Measurements from ENCODE around the gene TGFBR3. TPM values are rescaled to one million over a fixed set of nuclear protein-coding genes. Genes with fewer than 3 reads are reported as not detected.
A peak's percentile ranks its signal among the peaks of the same experiment; 100 is the strongest.

Gene TGFBR3
- total and polyA plus RNA-seq, 9 of the 15 experiments (the other 6 are each of a cell fraction or from before 2014, with no cell fraction given) = 3.6 to 32.4 (median 15.6) TPM

DNA sequence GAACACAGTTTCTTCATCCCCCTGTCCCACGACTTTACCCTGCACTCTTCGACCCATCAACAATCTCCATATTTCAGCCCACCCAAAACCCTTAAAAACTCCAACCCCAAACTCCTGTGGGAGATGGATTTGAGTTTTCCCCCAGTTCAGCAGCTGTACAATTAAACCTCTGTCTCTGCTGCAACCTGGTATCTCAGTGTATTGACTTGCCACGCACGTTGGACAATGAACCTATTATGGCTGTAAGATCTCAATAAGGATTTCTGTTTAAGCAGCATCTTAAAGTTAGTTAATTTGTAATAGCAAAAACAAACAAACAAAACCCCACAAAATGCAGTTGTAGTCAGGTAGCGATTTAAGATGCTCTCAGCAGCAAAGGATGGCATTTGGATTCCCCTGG is 119.1 kb downstream of the TGFBR3 start (continued):
- TF ChIP-seq ZSCAN29 (IDR thresholded peaks at IDR 0.05) (no peak), CBX2 (IDR thresholded peaks at IDR 0.05; ENCODE audit: insufficient read depth, low read length, poor library complexity, severe bottlenecking) (no peak), TRIM28 (IDR thresholded peaks at IDR 0.05) (no peak)

DNA sequence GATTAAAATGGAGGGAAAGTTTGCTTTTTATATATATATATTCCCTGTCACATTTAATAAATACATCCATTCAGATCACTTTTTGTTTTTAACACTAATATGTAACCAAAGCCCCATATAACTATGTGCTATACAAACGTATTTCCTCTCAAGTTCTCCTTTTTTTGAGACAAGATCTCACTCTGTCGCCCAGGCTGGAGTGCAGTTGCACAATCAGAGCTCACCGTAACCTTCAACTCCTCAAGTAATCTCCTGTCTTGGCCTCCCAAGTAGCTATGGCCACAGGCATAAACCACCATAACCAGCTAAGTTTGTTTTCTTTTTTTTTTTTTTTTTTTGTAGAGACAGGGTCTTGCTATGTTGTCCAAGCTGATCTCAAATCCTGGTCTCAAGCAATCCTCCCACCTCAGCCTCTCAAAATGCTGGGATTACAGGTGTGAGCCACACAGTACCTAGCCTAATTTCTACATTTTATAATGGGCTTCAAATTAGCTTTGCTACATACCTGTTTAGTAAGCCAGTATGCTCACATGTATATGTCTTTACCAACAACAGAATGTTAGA is 120.0 kb downstream of the TGFBR3 start:
- 0% methylated on average over 3 of the region's 3 CpGs for WGBS (ENCODE audit: insufficient coverage, low coverage, missing lambda C conversion rate)
- Histone ChIP-seq H3K79me2 (ENCODE audit: control insufficient read depth, insufficient read depth, low read length) (no peaks in the 10 kb centered on the region; the same call in 2 of the 3 replicates), H3K36me3 (ENCODE audit: control insufficient read depth, insufficient read depth, low read length) (0 out of 3 replicates have a peak, but pooled peaks cover 3% of the 10 kb centered on the region), H3K4me1 (replicated peaks in 1 of 2; ENCODE audit: control insufficient read depth in 2 of 2, insufficient read depth in 2 of 2, low read length in 2 of 2) (peaks cover 12 to 58% of the 10 kb centered on the region in 2 experiments), H2AFZ (ENCODE audit: low read depth, low read length) (no peak overlapping the region), H4K20me1 (replicated peaks; ENCODE audit: control insufficient read depth, insufficient read depth, low read length) (no peaks in the 10 kb centered on the region), H3K9me3 (replicated peaks; ENCODE audit: control insufficient read depth, insufficient read depth, low read depth, low read length) (no peaks in the 10 kb centered on the region), H3K4me3 (no peak overlapping the region), H3K4me2 (ENCODE audit: insufficient read depth, low read length) (no peak overlapping the region), H3K27me3 (ENCODE audit: control insufficient read depth in 2 of 2, insufficient read depth in 2 of 2, low read length in 2 of 2) (no peaks in the 10 kb centered on the region), H3K9me1 (ENCODE audit: control insufficient read depth, insufficient read depth, low read length) (no peaks in the 10 kb centered on the region), H3K9ac (ENCODE audit: insufficient read depth in 1 of 2, low read depth in 2 of 2, low read length in 2 of 2) (no peak overlapping the region), H3K27ac (ENCODE audit: extremely low read depth, low read depth, low read length) (no peak overlapping the region)
- DNase-seq (ENCODE audit: extremely low read depth in 1 of 4, low spot score in 3 of 4) (peak in 1 of 4 experiments; percentile 55), FAIRE-seq (no peak), ATAC-seq (peak; percentile 31; the same call in 2 of the 3 replicates)
- BruUV-seq (replicated peaks) = no TSS peak
- ChIA-PET CTCF (ENCODE audit: low intra/inter-chr PET ratio) (no interaction called here), POLR2A (no interaction called here)
- in situ Hi-C loops (cut with MboI) = no loop called here
- intact Hi-C loops (cut with micrococcal nuclease) = no loop called here
- TF ChIP-seq EP300 (IDR thresholded peaks at IDR 0.05; ENCODE audit: low read length) (0 out of 2 replicates have a peak, but pooled peaks have one; percentile 11), MBD2 (IDR thresholded peaks at IDR 0.05; ENCODE audit: borderline replicate concordance, low read depth) (no peak), ZNF384 (IDR thresholded peaks at IDR 0.05; ENCODE audit: low read depth, low read length) (0 out of 2 replicates have a peak, but pooled peaks have one; percentile 4), DMBX1 (CRISPR knock-in tag; IDR thresholded peaks at IDR 0.05; ENCODE audit: borderline replicate concordance) (no peak), XRCC3 (IDR thresholded peaks at IDR 0.05) (no peak), BRD4 (IDR thresholded peaks at IDR 0.05) (no peak), ILF3 (IDR thresholded peaks at IDR 0.05; ENCODE audit: borderline replicate concordance) (no peak), CBX8 (IDR thresholded peaks at IDR 0.05; ENCODE audit: borderline replicate concordance, extremely low read depth, low read depth, low read length, poor library complexity, severe bottlenecking) (no peak), DACH1 (IDR thresholded peaks at IDR 0.05; ENCODE audit: partially characterized antibody) (no peak), ZFP30 (CRISPR knock-in tag; IDR thresholded peaks at IDR 0.05; ENCODE audit: borderline replicate concordance) (no peak)
- TF ChIP-seq, protein P1, sequence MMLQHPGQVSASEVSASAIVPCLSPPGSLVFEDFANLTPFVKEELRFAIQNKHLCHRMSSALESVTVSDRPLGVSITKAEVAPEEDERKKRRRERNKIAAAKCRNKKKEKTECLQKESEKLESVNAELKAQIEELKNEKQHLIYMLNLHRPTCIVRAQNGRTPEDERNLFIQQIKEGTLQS (IDR thresholded peaks at IDR 0.05) = peak; percentile 49
- TF ChIP-seq, protein P1 (CRISPR knock-in tag; conservative IDR thresholded peaks at IDR 0.05) = no peak
- TF ChIP-seq, protein P2, sequence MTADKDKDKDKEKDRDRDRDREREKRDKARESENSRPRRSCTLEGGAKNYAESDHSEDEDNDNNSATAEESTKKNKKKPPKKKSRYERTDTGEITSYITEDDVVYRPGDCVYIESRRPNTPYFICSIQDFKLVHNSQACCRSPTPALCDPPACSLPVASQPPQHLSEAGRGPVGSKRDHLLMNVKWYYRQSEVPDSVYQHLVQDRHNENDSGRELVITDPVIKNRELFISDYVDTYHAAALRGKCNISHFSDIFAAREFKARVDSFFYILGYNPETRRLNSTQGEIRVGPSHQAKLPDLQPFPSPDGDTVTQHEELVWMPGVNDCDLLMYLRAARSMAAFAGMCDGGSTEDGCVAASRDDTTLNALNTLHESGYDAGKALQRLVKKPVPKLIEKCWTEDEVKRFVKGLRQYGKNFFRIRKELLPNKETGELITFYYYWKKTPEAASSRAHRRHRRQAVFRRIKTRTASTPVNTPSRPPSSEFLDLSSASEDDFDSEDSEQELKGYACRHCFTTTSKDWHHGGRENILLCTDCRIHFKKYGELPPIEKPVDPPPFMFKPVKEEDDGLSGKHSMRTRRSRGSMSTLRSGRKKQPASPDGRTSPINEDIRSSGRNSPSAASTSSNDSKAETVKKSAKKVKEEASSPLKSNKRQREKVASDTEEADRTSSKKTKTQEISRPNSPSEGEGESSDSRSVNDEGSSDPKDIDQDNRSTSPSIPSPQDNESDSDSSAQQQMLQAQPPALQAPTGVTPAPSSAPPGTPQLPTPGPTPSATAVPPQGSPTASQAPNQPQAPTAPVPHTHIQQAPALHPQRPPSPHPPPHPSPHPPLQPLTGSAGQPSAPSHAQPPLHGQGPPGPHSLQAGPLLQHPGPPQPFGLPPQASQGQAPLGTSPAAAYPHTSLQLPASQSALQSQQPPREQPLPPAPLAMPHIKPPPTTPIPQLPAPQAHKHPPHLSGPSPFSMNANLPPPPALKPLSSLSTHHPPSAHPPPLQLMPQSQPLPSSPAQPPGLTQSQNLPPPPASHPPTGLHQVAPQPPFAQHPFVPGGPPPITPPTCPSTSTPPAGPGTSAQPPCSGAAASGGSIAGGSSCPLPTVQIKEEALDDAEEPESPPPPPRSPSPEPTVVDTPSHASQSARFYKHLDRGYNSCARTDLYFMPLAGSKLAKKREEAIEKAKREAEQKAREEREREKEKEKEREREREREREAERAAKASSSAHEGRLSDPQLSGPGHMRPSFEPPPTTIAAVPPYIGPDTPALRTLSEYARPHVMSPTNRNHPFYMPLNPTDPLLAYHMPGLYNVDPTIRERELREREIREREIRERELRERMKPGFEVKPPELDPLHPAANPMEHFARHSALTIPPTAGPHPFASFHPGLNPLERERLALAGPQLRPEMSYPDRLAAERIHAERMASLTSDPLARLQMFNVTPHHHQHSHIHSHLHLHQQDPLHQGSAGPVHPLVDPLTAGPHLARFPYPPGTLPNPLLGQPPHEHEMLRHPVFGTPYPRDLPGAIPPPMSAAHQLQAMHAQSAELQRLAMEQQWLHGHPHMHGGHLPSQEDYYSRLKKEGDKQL (CRISPR knock-in tag; IDR thresholded peaks at IDR 0.05; ENCODE audit: borderline replicate concordance) = no peak
